Measurements from ENCODE around the gene CT47C1.

DNA sequence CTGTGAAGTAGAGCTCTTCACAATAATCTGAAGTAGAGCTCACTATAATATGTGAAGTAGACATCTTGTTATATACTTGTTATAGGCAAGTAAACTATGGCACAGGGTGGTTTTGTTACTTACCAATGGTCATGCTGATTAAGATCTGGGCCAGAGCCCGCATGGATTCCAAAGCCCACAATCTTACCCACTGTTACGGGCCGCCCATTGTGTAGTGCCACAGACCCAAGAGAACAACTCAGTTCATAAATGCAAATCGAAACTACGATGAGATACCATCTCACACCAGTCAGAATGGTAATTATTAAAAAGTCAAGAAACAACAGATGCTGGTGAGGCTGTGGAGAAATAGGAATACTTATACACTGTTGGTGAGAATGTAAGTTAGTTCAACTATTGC lies 46.9 kb upstream of the CT47C1 start:
- TF ChIP-seq, protein P1, sequence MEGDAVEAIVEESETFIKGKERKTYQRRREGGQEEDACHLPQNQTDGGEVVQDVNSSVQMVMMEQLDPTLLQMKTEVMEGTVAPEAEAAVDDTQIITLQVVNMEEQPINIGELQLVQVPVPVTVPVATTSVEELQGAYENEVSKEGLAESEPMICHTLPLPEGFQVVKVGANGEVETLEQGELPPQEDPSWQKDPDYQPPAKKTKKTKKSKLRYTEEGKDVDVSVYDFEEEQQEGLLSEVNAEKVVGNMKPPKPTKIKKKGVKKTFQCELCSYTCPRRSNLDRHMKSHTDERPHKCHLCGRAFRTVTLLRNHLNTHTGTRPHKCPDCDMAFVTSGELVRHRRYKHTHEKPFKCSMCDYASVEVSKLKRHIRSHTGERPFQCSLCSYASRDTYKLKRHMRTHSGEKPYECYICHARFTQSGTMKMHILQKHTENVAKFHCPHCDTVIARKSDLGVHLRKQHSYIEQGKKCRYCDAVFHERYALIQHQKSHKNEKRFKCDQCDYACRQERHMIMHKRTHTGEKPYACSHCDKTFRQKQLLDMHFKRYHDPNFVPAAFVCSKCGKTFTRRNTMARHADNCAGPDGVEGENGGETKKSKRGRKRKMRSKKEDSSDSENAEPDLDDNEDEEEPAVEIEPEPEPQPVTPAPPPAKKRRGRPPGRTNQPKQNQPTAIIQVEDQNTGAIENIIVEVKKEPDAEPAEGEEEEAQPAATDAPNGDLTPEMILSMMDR (IDR thresholded peaks at IDR 0.05), result no peak
- no peak for TF ChIP-seq POLR2A (IDR thresholded peaks at IDR 0.05)

All from uterus (tissue), 2 donors.